MCF 10A (cell line): ENCODE data around the gene RBM5. TPM values are rescaled to one million over a fixed set of nuclear protein-coding genes. Genes with fewer than 3 reads are reported as not detected.
A peak's percentile ranks its signal among the peaks of the same experiment; 100 is the strongest.

Source experiments
- BruUV-seq: library from RNA; stranded (reverse); fragments of 400-500 nt; replicated peaks from 2 replicates; lab custom pipeline; 2021; lab: Mats Ljungman, UMichigan
- CTCF ChIA-PET: fragments of 300-600 bp; sonication (Branson Sonifier 250); formaldehyde crosslinking; extraction: SDS; loops from one replicate; lab custom pipeline; 2021; ENCODE audit warnings: antibody characterized with exemption, inconsistent platforms; lab: Yijun Ruan, JAX
- POLR2A ChIA-PET: fragments of 300-600, 350-650 bp; sonication (Branson Sonifier 250); formaldehyde crosslinking; extraction: SDS; loops from one replicate; lab custom pipeline; 2020; ENCODE audit warnings: antibody characterized with exemption, inconsistent platforms; lab: Yijun Ruan, JAX
- DNase-seq: peaks from one replicate; pipeline ENCODE4 v3.0.0-alpha.2; 2018; ENCODE audit not compliant: unreplicated experiment
- H3K27ac Mint-ChIP-seq: one replicate; pipeline ENCODE4 v1.8.0; 2022; ENCODE audit warnings: mild to moderate bottlenecking, low read depth, mixed read lengths; ENCODE audit not compliant: unreplicated experiment
- H3K27me3 Mint-ChIP-seq: one replicate; pipeline ENCODE4 v1.8.0; 2022; ENCODE audit warnings: mixed read lengths; ENCODE audit not compliant: insufficient read depth, unreplicated experiment
- H3K36me3 Mint-ChIP-seq: one replicate; pipeline ENCODE4 v1.8.0; 2022; ENCODE audit warnings: mild to moderate bottlenecking, moderate library complexity, mixed read lengths; ENCODE audit not compliant: insufficient read depth, unreplicated experiment
- H3K4me1 Mint-ChIP-seq: one replicate; pipeline ENCODE4 v1.8.0; 2022; ENCODE audit warnings: mixed read lengths; ENCODE audit not compliant: insufficient read depth, unreplicated experiment
- H3K4me3 Mint-ChIP-seq: one replicate; pipeline ENCODE4 v1.8.0; 2022; ENCODE audit warnings: mild to moderate bottlenecking, moderate library complexity, mixed read lengths; ENCODE audit not compliant: unreplicated experiment
- H3K9me3 Mint-ChIP-seq: one replicate; pipeline ENCODE4 v1.8.0; 2022; ENCODE audit warnings: mixed read lengths; ENCODE audit not compliant: unreplicated experiment
- intact Hi-C: fragments of 100-400 bp; cut with micrococcal nuclease; formaldehyde crosslinking; loops from 2 replicates; pipeline ENCODE4 v1.14.1; 2022
- total RNA-seq: library from RNA; stranded (reverse); gene quantifications from 2 replicates; pipeline ENCODE4 v1.2.3, GENCODE V29; 2022
- TF ChIP-seq, protein P1 (sequence below): fragments of 200-600 bp; IDR thresholded peaks from one replicate; pipeline ENCODE4 v1.8.0; 2022; ENCODE audit warnings: antibody characterized with exemption, mild to moderate bottlenecking; ENCODE audit not compliant: unreplicated experiment

The RBM5 gene
- total RNA-seq, 1 experiment from 2014 or later = 138 TPM

DNA sequence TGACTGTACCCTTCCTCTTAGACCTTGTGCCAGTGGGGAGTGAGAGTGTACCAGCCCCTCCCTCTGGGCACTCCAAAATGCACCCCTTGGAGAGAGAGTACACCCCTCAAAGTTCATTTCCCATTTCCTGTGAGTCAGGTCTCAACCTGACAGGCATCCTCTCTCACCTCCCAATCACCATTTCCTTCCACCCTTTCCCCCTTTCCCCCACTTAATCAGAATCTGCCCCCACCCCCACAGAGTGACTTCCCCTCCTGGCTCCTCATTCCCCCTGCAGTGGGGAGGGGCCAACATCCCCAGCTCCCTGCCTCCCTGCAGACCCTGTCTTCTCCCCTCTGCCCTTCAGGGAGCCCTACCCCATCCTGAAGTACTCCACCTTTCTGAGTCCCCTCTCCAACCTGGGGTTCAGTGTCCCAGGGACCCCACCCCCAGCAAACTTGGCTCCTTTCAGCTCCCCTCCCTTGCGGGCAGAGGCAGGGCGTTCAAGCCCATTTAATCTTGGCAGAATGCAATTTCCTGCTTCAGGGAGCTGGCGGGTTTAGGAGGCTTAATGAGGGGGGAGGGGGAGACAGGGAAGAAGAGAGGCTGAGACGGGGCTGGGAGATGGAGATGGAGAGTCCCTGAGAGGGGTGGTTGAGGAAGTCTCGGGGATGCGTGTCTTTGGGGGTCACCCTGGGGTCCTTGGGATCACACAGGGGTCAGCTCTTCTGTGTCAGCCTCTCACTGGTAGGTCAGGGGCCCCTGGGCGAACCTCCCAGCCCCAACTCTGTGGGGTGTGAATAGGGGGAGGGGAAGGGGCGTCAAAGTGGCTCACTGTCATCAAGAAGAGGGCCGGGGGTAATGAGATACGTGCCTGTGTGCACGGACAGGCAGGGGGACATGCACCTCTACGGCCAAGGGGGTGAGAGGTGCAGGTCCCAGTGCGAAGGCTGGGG lies 49.8 kb downstream of the RBM5 start:
- intact Hi-C loops = no loop called here
- POLR2A ChIA-PET = interaction anchor here (0.8 to 1.0 kb wide), 2 partner anchors 12 to 87 kb away, joined by 3 to 5 read pairs; no protein-coding TSS in a partner anchor
- H3K4me3 Mint-ChIP-seq = no peak overlapping the region

DNA sequence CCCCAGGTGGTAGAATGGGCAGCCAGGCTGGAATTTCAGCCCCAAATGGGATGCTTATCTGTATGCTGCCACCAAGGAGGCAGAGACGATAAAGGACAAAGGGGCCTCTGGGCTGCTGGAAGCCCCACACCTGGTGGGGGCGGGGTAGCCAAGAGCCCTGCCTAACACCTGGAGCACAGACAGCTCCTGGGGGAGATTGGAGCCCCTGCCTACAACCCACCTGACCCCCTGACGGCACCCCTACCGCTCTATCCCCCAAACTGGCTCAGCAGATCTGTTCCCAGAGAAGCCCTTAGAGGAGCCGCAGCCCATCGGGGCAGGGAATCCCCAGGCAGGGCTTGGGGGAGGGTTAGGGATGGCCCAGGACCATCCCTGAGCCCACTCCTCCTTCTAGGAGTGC lies 50.6 kb downstream of the RBM5 start:
- no peak overlapping the region for H3K27ac Mint-ChIP-seq
- peaks cover 13% of the 10 kb centered on the region for H3K4me1 Mint-ChIP-seq
- H3K9me3 Mint-ChIP-seq = no peaks in the 10 kb centered on the region
- H3K4me3 Mint-ChIP-seq = no peak overlapping the region
- DNase-seq = no peak
- no TSS peak for BruUV-seq
- TF ChIP-seq, protein P1, sequence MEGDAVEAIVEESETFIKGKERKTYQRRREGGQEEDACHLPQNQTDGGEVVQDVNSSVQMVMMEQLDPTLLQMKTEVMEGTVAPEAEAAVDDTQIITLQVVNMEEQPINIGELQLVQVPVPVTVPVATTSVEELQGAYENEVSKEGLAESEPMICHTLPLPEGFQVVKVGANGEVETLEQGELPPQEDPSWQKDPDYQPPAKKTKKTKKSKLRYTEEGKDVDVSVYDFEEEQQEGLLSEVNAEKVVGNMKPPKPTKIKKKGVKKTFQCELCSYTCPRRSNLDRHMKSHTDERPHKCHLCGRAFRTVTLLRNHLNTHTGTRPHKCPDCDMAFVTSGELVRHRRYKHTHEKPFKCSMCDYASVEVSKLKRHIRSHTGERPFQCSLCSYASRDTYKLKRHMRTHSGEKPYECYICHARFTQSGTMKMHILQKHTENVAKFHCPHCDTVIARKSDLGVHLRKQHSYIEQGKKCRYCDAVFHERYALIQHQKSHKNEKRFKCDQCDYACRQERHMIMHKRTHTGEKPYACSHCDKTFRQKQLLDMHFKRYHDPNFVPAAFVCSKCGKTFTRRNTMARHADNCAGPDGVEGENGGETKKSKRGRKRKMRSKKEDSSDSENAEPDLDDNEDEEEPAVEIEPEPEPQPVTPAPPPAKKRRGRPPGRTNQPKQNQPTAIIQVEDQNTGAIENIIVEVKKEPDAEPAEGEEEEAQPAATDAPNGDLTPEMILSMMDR = no peak
- CTCF ChIA-PET = no interaction called here
- H3K27me3 Mint-ChIP-seq = peaks cover 12% of the 10 kb centered on the region
- POLR2A ChIA-PET = interaction anchor here (0.8 kb wide), 1 partner anchor 87 kb away, joined by 3 read pairs; no protein-coding TSS in a partner anchor
- no peaks in the 10 kb centered on the region for H3K36me3 Mint-ChIP-seq
- intact Hi-C loops = no loop called here

More for the DNA sequence above, 49.8 kb downstream of the RBM5 start:
- H3K27ac Mint-ChIP-seq = no peak overlapping the region
- CTCF ChIA-PET = interaction anchor here (0.6 to 1.2 kb wide), 3 partner anchors 11 to 128 kb away, joined by 3 to 6 read pairs (median 4); no protein-coding TSS in a partner anchor
- DNase-seq = peak; percentile 34
- TF ChIP-seq, protein P1 = no peak
- H3K27me3 Mint-ChIP-seq = peaks cover 12% of the 10 kb centered on the region
- H3K36me3 Mint-ChIP-seq = no peaks in the 10 kb centered on the region
- BruUV-seq = no TSS peak
- H3K9me3 Mint-ChIP-seq = no peaks in the 10 kb centered on the region
- H3K4me1 Mint-ChIP-seq = peaks cover 13% of the 10 kb centered on the region

DNA sequence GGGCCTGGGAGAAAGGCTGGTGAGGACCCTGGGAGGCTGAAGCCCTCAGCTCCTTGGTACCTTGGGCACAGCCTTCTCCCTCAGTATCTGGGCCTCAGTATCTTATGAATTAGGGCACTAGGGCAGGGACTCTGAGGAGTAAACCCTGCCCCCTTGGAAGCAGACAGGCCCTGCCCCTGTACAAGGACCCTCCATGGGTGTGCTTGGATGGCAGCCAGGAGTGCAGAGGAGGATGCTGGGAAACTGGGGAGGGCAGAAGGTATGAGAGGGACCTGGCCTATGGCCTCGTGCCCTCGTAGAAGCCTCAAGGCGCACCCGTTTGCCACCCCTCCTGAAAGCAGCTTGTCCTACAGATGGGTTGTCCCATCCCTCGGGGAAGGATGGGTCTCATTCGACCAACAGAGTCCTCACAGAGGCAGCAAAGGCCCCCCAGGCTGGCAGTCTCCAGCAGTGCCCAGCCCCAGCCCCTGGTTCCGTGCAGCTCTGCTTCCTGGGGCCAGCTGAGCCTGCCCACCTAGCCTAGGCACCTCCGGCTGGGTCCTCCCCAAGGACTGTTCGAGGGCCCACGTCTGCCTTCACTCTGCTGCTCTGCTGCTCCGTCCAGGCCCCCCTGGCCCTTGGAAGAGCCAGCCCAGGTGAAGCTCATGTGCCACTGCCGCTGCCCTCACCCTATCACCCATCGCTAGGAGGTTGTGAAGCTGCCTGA lies 51.2 kb downstream of the RBM5 start:
- CTCF ChIA-PET = interaction anchor here (0.5 kb wide), 1 partner anchor 9 kb away, joined by 3 read pairs; no protein-coding TSS in a partner anchor
- H3K4me3 Mint-ChIP-seq = no peak overlapping the region
- H3K27me3 Mint-ChIP-seq = peaks cover 12% of the 10 kb centered on the region
- intact Hi-C loops = no loop called here
- no peak for DNase-seq
- H3K27ac Mint-ChIP-seq = no peak overlapping the region
- peaks cover 13% of the 10 kb centered on the region for H3K4me1 Mint-ChIP-seq
- TF ChIP-seq, protein P1 = no peak
- no peaks in the 10 kb centered on the region for H3K9me3 Mint-ChIP-seq
- BruUV-seq = no TSS peak
- POLR2A ChIA-PET = interaction anchor here (0.8 kb wide), 1 partner anchor 86 kb away, joined by 3 read pairs; no protein-coding TSS in a partner anchor
- H3K36me3 Mint-ChIP-seq = no peaks in the 10 kb centered on the region
